HG03103 (cell line): ENCODE data around the gene DPPA5.
"Not testable (repeated sequence)": the region's sequence is repeated elsewhere in the genome, so short reads cannot be mapped to it uniquely, and the experiment has no call there.

Source experiments
- ATAC-seq: cut with Tn5 transposase; IDR thresholded peaks from one replicate; pipeline ENCODE4 v1.9.1; 2021; ENCODE audit warnings: low read depth; ENCODE audit not compliant: unreplicated experiment

Gene DPPA5

DNA sequence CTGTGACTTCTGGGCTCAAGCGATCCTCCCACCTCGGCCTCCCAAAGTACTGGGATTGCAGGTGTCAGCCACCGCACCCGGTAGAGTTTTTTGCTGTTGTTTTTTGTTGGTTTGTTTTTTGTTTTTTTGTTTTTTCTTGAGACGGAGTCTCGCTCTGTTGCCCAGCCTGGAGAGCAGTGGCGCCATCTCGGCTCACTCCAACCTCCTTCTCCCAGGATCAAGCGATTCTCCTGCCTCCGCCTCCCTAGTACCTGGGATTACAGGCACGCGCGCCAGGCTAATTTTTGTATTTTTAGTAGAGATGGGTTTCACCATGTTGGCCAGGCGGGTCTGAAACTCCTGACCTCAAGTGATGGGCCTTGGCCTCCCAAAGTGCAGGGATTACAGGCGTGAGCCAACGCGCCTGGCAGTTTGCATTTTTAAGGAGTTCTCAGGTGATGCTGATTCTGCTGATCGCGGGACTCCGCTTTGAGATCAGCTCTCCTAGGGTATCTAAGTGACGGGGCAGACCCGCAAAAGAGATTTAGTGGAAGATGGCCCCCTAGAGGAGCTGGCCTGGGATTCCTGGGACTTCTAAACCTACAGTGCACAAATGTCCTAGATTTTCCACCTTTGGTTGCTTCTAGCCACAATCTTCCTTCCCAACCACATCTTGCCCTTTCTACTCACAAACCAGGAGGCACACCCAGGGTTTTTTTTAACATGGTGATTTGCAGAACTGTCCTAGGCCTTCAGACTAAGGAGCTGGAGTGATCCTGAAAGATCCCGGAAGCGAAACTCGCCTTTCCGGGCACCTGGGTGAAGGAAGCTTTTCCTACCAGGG, 45.2 kb downstream of the DPPA5 start:
- ATAC-seq: no peak

DNA sequence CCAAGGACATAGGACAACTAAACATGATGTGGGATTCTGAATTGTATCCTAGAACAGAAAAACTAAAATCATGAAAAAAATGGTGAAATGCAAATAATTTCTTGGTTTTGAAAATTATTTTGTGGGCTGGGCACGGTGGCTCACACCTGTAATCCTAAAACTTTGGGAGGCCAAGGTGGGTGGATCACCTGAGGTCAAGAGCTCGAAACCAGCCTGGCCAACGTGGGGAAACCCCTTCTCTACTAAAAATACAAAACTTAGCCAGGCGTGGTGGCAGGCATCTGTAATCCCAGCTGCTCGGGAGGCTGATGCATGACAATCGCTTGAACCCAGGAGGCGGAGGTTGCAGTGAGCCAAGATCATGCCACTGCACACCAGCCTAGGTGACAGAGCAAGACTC, 50.3 kb downstream of the DPPA5 start:
- not testable (repeated sequence) for ATAC-seq
